Measurements from ENCODE around the gene PTH1R.
A peak's percentile ranks its signal among the peaks of the same experiment; 100 is the strongest.

Gene PTH1R

DNA sequence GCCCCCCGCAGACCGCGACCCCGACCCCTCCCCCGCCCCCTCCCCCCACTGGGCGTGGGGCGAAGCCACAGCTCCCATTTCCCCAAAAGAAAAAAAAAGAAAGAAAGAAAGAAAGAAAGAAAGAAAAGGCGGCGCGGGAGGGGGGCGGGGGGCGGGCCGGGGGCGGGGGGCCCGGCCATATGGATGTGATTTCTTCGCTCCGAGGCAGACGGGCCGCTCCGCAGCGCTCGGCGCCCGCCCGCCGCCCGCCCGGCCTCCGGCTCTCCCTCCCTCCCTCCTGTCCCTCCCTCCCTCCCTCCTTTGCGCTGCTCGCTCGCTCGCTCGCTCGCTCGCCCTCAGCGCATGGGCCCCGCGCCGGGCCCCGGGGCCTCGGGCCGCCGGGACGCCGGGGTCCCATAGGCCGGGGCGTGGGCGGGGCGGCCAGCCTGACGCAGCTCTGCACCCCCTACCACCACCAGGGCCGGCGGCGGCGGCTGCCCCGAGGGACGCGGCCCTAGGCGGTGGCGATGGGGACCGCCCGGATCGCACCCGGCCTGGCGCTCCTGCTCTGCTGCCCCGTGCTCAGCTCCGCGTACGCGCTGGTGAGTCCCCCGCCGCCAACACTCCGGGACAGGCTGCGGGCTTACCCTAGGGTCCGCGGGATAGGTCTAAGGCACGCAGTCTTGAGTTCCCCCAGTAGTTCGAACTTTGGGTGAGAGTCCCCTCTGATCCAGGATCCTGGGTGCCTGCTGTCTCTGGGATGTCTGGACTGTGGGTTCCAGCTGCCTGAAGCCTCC is 5.7 kb downstream of the PTH1R start:
- DNase-seq (ENCODE audit: low read depth): no peak

DNA sequence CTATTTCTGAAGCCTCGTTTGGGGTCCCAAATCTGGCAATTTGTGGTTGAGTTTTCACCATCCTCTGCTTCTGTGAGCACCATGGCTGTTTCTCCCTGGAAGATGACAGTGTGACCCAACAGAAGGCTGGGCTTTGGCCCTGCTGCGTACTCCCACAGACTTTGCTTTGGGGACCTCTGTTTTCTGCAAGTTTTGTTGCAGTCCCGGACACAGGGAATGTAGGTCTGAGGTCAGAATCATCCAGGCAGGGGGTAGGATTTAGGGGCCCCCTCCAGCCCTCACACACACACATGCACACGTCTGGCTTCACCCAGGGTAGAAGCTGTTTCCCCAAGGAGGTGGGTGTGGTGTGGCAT is 6.3 kb downstream of the PTH1R start:
- no peak for DNase-seq (ENCODE audit: low read depth)

DNA sequence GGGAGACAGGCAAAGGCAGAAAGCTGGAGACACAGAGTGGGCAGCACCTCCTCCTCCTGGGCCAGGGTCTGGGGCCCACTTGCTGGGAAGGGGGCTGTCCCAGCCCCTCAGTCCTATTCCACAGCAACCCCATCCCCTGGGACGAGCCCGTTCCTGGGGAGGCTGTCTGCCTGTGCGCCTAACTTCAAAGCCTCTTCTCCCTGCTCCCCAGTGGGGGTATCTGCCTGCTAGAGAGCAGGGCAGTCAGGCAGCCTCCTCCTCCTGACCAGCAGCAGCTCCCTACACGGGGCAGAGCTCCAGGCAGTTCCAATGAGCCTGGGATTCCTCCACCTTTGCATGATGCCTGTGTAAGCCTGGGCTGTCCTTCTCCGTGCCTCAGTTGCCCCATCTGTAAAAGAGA is 6.9 kb downstream of the PTH1R start:
- DNase-seq (ENCODE audit: low read depth): no peak

DNA sequence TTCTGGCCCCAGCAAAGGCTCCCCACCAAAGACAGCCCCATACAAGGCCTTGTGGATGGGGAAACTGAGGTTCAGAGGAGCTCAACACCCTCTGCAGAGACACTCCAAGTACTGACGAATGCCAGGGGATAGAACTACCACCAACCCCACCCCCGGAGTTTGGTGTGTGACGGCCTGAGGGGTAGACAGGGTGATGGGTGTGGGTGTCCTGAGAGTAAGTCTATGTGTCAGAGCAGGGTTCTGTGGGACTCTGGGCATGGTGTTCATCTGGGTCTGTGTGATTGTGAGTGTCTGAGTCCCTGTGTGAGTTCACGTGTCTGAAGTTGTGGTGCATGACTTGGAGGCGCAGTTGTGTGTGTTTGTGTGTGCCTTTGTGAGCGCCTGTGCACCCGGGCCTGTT is 7.4 kb downstream of the PTH1R start:
- DNase-seq (ENCODE audit: low read depth): no peak

DNA sequence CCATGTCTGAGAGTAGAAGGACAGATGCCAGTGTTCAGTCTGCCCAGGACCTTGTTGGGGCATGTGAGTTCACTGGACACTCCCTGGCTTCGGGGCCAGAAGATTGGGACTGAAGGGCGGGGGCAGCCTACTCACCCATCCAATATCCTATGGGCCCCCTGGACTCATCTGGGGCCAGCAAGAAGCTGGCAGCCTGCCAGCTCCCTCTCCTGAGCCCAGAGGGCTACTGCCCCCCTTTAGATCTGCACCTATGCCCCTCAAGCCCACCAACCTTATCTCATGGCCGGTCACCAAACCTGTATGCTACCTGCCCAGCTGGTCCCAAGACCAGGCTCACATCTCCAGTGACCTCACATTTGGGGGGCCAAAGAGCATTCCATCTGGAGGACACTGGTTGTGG is 8.1 kb downstream of the PTH1R start:
- DNase-seq (ENCODE audit: low read depth): no peak

DNA sequence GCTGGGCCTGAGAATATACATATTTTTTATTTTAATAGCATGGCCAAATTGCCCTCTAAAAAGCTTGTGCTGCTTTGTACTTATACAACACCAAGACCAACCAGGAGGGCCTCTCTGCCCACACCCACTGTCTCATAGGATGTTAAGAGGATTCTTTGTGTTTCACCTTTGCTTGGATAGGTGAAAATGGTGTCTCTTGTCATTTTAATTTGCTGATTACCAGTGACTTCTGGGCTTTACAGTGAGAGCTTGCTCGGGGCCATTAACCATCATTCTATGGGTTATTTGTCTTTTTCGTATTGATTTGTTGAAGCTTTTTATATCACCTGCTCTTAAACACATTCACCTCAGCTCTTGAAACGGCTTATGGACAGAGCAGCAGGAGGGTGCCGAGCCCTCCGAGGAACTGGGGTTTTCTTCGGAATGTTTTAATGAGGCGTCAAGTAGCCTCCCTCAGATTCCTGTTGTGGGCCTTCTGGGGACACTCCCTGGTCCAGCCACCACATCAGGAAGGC is 10.5 kb downstream of the PTH1R start:
- no peak for DNase-seq (ENCODE audit: low read depth)

DNA sequence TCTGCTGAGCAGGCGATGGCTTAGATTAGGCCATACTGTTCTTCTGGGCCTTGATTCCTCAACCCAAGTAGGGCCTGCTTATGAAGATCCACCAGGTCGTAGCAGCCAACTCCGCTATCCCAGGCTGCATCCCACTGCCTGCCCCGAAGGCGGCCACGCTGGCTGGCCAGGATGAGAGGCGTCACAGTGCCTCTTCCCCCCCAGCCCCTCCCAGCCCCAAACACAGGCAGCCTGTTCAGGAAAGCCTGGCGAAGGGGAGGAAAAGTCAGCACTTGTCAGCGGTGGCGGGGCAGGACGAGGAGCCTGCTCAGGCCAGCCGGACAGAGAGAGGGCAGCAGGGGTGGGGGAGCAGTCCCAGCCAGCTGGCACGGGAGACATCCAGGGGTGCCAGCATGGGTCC is 11.2 kb downstream of the PTH1R start:
- no peak for DNase-seq (ENCODE audit: low read depth)

DNA sequence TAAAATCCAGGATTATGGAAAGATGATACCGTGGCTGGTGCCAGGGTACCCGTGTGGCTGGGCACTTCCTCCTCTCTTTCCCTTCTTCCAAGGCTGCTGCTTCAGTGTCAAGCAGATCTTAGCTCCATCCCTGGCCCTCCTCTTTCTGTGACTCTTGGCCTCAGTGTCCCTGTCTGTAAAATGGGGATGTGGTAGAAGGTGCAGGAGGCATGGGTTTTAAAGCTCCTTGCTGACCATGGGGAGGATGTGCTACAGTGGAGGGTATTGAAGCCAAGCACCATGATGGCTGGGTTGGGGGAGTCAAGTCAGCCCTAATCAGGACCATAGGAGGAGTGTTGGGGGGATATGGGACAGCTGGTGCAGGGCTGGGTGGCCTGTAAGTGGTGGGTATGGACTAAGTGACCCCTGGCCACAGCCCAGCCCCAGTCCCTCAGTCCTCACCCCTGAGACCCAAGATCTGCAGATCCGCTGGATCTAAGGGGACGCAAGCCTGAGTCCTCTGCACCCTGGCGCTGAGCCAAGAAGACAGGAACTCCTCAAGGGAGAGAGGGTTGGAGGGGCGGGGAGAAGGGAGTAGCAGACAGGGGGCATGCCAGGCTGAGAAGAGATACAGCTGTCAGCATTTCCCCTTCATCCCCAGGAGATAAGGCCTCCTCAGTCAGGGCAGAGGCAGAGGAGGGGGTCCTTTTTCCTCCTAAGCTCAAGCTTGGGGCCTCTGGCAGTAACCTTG is 12.0 kb downstream of the PTH1R start:
- DNase-seq (ENCODE audit: low read depth): no peak

DNA sequence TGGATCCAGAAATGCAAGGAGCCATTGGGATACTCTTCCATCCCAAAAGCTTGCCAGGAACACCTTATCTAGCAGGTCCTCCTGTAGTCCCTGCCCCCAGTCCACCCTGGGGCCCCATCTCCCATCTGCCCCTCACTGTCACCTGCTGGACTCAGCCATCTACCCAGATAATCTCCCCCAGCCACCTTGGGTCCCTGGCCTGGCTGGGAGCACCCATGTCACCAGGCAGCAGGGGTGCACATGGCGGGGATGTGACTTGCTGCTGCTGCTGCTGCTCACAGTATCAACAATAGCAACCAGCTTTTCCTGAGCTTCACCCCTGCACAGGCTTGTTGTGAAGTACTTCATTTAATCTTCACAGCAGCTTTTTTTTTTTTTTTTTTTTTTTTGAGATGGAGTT is 12.6 kb downstream of the PTH1R start:
- no peak for DNase-seq (ENCODE audit: low read depth)

DNA sequence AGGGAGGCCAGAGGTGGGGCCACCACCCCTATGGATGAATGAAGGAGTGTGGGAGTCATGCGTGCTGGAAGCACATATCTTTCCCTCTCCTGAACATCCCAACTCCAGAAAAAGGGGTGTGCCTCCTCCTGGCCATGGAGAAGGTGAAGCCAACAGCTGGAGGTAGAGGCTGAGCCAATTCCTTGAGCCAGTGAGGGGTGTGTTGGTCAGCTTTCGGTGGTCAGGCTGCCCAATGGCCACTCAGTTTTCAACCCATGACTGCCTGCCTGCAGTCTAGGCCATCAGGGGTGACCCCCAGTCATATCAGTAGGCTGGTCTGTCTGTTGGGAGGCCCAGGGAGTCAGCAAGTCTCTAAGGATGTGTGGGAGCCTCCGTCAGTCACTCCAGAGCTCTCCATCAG is 13.6 kb downstream of the PTH1R start:
- DNase-seq (ENCODE audit: low read depth): no peak

DNA sequence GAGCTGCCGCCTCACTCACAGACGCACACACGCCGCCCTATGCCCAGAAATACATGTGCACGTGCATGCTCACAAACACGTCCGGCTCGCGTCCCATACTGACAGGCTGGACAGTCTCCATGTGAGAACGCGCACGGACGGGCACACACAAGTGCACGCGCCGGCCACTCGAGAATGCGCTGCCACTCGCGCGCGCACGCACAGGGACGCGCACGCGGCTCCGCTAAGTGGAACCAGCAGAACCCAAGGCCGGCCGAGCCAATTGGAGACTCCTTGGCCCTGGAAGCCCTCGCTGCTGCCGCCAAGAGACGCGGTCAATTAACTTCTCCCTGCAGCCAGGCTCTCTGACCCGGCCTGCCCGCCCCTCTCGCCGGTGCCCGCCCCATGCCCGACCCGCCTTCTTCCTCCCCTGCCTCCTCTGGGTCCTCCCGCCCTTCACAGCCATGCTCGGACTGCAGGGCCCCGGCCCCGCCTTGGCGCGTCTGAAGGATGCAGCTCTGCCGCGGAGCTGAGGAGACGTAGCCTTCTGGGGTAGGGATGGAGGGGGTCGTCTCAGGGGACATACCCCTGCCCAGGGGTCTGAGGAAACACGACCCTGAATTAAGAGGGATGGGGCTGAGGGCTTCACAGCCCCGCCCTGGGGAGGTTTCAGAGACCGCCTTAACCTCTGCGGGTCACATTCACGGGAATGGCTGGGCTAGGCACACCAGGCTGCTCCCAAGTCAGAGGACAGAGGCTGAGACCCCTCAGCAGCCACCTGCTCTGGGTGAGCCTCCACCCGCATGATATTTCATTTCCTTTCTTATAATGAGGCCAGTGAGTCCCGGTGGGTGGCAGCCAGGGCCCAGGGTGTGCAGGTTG is 15.0 kb downstream of the PTH1R start:
- no peak for DNase-seq (ENCODE audit: low read depth)

DNA sequence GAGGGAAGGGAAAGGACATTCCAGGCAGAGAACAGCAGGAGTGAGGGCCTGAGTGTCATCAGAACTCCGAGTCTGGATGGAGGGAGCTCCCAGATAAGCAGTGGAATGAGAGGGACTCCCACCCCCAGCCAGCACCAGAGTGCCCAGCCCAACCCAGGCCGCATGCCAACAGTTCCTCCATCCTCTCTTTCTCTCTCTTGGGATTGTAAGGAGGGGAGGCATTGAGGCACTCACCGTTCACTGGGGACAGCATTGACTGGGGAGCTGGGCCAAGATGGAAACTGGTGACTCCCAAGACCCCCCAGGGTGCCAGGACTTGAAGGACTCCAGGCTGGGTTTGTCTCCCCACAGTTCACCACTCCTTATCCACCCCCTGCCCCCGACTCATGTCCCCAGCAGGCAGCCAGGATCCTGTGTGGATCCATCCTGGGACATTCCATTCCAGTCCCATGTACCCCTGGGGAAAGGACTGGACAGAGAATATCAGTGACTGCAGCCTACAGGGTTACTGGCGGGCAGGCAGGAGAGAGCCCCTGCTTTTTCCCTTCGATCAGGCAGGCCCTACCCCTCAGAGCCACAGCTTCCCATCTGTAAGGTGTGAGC is 15.7 kb downstream of the PTH1R start:
- no peak for DNase-seq (ENCODE audit: low read depth)

DNA sequence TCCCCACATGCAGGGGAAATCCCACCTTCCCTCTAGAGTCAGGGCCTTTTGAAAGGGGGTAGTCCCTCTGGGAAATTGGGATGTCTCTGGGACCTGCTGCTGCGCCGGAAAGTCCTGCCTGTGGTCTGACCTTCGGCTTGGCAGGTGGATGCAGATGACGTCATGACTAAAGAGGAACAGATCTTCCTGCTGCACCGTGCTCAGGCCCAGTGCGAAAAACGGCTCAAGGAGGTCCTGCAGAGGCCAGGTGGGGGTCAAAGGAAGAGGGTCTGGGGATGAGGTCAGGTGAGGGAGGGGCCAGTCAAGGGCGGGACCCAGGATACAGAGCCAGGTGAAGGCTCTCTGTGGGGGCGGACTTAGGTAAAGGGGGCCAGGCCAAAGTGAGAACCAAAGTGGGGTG is 16.2 kb downstream of the PTH1R start:
- no peak for DNase-seq (ENCODE audit: low read depth)

DNA sequence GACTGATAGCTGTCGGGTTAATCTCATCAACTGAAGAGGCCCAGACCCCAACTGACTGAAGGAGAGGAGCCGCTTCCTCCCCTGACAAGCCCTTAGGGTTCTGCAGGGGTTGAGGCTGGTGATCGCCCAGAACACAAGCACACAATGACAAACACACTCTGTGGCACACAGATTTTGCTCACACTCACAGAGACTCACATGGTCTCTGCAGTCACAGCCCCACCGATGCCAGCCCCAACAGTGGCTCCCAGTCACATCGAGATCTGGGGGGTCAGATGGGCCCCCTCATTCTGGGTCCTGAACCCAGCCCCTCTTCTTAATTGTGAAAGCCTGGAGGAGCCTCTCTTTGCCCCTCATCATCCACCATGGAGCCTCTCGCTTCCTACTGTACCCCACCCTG is 16.7 kb downstream of the PTH1R start:
- no peak for DNase-seq (ENCODE audit: low read depth)

DNA sequence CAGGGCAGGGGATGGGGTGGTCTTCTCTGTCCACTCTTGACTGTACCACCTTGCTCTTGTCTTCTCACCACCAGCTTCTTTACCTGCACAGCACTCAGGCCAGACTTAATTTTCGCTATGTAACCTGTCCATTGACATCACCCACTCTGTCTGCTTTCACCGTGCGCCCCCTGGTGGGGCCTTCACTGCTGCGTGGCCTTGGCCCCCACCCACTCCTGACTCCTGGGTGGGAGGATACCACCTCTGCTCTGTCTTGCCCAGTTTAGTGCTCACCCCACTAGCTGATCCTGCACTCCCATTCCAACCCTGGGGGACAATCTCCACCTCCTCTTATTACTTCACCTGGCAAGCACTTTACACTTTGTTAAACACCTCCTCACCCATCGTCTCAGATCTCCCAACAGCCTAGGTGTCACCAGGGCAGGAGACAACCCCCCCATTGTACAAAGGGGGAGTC is 17.7 kb downstream of the PTH1R start:
- DNase-seq (ENCODE audit: low read depth): peak; percentile 72

DNA sequence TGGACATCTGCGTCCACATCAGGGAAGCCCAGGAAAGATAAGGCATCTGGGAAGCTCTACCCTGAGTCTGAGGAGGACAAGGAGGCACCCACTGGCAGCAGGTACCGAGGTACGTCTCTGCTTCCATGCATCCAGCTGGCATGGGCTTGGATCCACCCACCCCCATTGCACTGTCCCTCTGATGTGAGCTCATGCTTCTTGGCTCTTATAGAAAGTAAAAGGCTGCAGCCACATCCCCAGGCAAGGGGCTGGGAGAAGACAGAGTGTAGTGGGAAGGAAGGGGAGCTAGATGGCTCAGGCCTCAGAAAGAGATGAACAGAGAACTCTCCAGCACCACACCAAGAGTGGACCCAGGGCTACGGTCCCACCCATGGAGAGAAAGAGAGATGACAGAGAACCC is 18.2 kb downstream of the PTH1R start:
- no peak for DNase-seq (ENCODE audit: low read depth)

DNA sequence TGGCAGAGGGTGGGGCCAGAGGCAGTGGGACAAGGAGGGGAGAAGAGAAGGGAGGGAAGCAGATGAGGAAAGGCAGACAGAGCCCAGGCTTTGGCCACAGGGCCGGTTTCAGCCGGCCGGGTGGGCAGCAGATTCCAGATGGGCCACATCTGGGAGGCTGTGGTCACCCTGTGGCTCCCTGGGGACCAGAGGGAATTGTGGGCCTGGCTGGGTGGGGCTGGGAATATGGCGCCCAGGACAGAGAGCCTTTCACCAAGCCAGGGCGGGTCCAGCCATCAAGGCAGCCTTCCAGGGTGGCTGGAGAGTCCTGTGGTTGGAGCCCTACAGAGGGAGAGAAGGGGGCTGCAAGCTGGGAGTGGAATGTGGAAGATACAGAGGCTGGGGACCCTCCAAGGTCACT is 18.9 kb downstream of the PTH1R start:
- no peak for DNase-seq (ENCODE audit: low read depth)

DNA sequence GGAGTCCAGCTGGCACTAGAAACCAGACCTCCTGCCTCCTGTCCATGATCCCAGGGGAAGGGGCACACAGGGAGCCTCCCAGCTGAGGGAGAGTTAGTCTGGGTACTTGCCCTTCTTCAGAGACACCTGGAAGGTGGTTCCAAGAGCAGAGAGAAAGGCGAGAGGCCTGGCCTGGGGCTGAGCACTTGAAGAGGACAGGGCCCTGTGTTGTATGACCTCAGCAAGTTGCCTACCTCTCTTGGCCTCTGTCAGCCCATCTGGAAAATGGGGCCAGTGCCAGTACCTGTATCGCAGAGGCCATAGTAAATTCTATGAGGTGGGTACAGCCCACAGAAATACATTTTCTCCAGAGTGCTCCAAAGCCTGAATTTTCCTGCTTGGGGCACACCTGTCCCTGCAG is 19.5 kb downstream of the PTH1R start:
- no peak for DNase-seq (ENCODE audit: low read depth)

DNA sequence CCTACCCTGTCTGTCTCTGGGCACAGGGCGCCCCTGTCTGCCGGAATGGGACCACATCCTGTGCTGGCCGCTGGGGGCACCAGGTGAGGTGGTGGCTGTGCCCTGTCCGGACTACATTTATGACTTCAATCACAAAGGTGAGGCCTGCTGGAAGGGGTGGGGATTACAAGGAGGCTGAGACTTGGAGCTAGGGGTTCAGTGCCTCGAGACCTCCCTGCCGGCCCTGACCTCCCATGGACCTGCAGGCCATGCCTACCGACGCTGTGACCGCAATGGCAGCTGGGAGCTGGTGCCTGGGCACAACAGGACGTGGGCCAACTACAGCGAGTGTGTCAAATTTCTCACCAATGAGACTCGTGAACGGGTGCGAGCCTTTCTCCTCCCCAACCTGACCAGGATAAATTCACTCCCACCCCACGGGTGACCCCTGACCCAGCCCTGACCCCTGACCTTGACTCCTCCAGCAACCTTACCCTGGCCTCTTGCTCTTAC is 20.4 kb downstream of the PTH1R start:
- DNase-seq (ENCODE audit: low read depth): no peak

DNA sequence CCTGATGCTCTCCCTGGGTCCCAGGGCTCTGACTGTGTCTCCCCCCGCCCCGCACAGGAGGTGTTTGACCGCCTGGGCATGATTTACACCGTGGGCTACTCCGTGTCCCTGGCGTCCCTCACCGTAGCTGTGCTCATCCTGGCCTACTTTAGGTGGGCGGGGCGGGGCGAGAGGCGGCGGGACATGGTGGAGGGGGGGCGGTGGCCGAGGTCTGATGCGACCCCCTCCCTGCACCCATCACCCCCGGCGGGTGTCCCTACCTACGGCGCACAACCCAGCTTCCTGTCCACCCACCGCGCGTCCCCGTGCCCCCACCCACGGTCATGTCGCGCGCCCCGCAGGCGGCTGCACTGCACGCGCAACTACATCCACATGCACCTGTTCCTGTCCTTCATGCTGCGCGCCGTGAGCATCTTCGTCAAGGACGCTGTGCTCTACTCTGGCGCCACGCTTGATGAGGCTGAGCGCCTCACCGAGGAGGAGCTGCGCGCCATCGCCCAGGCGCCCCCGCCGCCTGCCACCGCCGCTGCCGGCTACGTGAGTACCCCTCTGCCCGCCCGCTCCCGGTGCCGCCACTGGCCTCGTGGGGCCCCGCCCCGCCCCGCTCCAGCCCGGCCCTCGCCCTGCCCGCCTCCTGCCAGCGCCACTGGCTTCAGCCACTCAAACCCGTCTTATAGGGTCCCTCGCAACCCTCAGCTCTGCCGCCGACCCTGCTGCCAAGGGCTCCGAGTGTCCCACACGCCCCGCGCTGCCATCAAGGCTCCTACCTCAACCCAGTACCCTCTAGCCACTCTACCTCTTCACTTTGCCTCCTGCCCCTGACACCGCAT is 21.0 kb downstream of the PTH1R start:
- DNase-seq (ENCODE audit: low read depth): no peak
